Rectal smooth muscle tissue (tissue), 1 donor: Measurements from ENCODE around the gene ZNG1A.
"Not testable (repeated sequence)": the region's sequence is repeated elsewhere in the genome, so short reads cannot be mapped to it uniquely, and the experiment has no call there.

Experiments
- H3K27ac ChIP-seq: one replicate; pipeline ENCODE4 v1.7.0; 2013; ENCODE audit warnings: low read depth, low read length, inconsistent platforms
- H3K27me3 ChIP-seq: one replicate; pipeline ENCODE4 v1.7.0; 2013; ENCODE audit warnings: low read length; ENCODE audit not compliant: control insufficient read depth, insufficient read depth
- H3K36me3 ChIP-seq: one replicate; pipeline ENCODE4 v1.7.0; 2013; ENCODE audit warnings: low read length; ENCODE audit not compliant: control insufficient read depth, insufficient read depth
- H3K4me1 ChIP-seq: one replicate; pipeline ENCODE4 v1.7.0; 2013; ENCODE audit warnings: low read length; ENCODE audit not compliant: control insufficient read depth, insufficient read depth
- H3K4me3 ChIP-seq: one replicate; pipeline ENCODE4 v1.7.0; 2013; ENCODE audit warnings: low read length
- H3K9ac ChIP-seq: one replicate; pipeline ENCODE4 v1.7.0; 2013; ENCODE audit warnings: low read length

Gene ZNG1A

GRCh38 chr9:151173-151572, 27.7 kb downstream of the ZNG1A start:
- not testable (repeated sequence) for H3K27ac ChIP-seq, H3K4me1 ChIP-seq

GRCh38 chr9:139880-140279, 39.0 kb downstream of the ZNG1A start:
- H3K36me3 ChIP-seq, H3K4me1 ChIP-seq, H3K9ac ChIP-seq, H3K27ac ChIP-seq, H3K4me3 ChIP-seq, H3K27me3 ChIP-seq: not testable (repeated sequence)

More at GRCh38 chr9:151173-151572, 27.7 kb downstream of the ZNG1A start:
- H3K36me3 ChIP-seq, H3K4me3 ChIP-seq, H3K9ac ChIP-seq, H3K27me3 ChIP-seq: not testable (repeated sequence)

- H3K27me3 ChIP-seq: peaks cover 14% of the 10 kb centered on the region
- H3K9ac ChIP-seq, H3K27ac ChIP-seq, H3K4me3 ChIP-seq, H3K4me1 ChIP-seq, H3K36me3 ChIP-seq: not testable (repeated sequence)
Measured at GRCh38 chr9:117995-118467, 60.8 kb downstream of the ZNG1A start, which contains the start of gene FOXD4. Gene FOXD4, minus strand, starts transcription at chr9:118417. Its CDS starts 298 bp downstream, at chr9:118119.

GRCh38 chr9:117144-117994, 61.5 kb downstream of the ZNG1A start:
- not testable (repeated sequence) for H3K36me3 ChIP-seq, H3K9ac ChIP-seq, H3K4me1 ChIP-seq, H3K4me3 ChIP-seq, H3K27ac ChIP-seq
- H3K27me3 ChIP-seq: peaks cover 14% of the 10 kb centered on the region

- peaks cover 14% of the 10 kb centered on the region for H3K27me3 ChIP-seq
- H3K4me3 ChIP-seq, H3K36me3 ChIP-seq, H3K27ac ChIP-seq, H3K9ac ChIP-seq, H3K4me1 ChIP-seq: not testable (repeated sequence)
Measured at GRCh38 chr9:116239-117077, 62.4 kb downstream of the ZNG1A start.

GRCh38 chr9:115118-115451, 63.8 kb downstream of the ZNG1A start:
- H3K4me1 ChIP-seq, H3K9ac ChIP-seq, H3K4me3 ChIP-seq, H3K36me3 ChIP-seq, H3K27ac ChIP-seq: not testable (repeated sequence)
- H3K27me3 ChIP-seq: peaks cover 14% of the 10 kb centered on the region

GRCh38 chr9:114267-115117, 64.4 kb downstream of the ZNG1A start:
- peak overlapping the region; percentile 49 for H3K4me3 ChIP-seq
- H3K9ac ChIP-seq, H3K4me1 ChIP-seq, H3K36me3 ChIP-seq, H3K27ac ChIP-seq: not testable (repeated sequence)
- H3K27me3 ChIP-seq: peaks cover 14% of the 10 kb centered on the region

GRCh38 chr9:113468-114266, 65.2 kb downstream of the ZNG1A start:
- H3K27ac ChIP-seq: not testable (repeated sequence)
- peaks cover 17% of the 10 kb centered on the region for H3K27me3 ChIP-seq
- H3K4me3 ChIP-seq: peak overlapping the region; percentile 49

GRCh38 chr9:112589-113467, 66.0 kb downstream of the ZNG1A start:
- H3K4me1 ChIP-seq, H3K9ac ChIP-seq, H3K4me3 ChIP-seq, H3K27ac ChIP-seq, H3K36me3 ChIP-seq: not testable (repeated sequence)
- H3K27me3 ChIP-seq: peaks cover 17% of the 10 kb centered on the region

More at GRCh38 chr9:113468-114266, 65.2 kb downstream of the ZNG1A start:
- not testable (repeated sequence) for H3K36me3 ChIP-seq, H3K4me1 ChIP-seq, H3K9ac ChIP-seq

GRCh38 chr9:110672-111071, 68.2 kb downstream of the ZNG1A start:
- H3K4me3 ChIP-seq, H3K9ac ChIP-seq, H3K4me1 ChIP-seq, H3K36me3 ChIP-seq, H3K27ac ChIP-seq: not testable (repeated sequence)
- H3K27me3 ChIP-seq: peaks cover 17% of the 10 kb centered on the region

- not testable (repeated sequence) for H3K9ac ChIP-seq, H3K4me1 ChIP-seq, H3K36me3 ChIP-seq, H3K4me3 ChIP-seq, H3K27ac ChIP-seq
- H3K27me3 ChIP-seq: peaks cover 11% of the 10 kb centered on the region
Measured at GRCh38 chr9:109540-109939, 69.3 kb downstream of the ZNG1A start.
